ENCODE measurements around the gene TCEA2.

The TCEA2 gene

DNA sequence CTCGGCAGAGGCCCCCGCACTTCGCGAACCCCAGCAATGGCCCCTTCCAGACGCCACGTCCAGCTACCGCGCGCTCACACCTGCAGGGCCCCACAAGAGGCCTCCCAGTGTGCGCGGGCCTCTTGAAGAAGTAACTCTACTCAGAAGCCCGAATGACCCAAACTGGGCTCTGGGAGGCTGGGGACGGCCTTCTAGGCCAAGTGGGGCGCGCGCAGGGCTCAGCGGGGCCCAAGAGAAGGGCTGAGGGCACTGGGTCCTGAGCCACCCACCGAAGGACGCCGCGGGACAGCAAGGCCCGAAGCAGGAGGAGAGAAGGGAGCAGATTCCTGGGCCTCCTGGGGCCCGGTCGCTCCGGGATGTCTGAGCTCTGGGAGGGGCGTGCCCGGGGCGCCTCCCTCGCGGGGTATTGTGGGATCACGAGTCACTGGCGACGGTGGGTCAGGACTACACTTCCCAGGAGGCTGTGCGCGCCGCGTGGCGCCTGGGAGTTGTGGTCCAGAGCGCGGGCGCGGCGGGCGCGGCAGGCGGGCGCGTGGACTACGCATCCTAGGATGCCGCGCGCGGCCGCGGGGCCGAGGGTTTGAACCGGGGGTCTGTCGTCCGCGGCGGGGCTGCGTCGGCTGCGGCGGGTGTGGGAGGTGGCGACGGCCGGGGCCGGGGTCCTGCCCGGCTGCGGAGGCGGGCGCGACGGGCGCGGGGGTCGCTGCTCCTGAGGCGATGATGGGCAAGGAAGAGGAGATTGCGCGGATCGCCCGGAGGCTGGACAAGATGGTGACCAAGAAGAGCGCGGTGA, at the start of gene TCEA2:
TSS of gene TCEA2 (plus strand) at position 603 of the 793 bp plus-strand sequence. CDS start at position 718, 115 bp downstream.
- DNase-seq (ENCODE audit: low read depth in 2 of 2): peak; percentile 90 to 92

DNA sequence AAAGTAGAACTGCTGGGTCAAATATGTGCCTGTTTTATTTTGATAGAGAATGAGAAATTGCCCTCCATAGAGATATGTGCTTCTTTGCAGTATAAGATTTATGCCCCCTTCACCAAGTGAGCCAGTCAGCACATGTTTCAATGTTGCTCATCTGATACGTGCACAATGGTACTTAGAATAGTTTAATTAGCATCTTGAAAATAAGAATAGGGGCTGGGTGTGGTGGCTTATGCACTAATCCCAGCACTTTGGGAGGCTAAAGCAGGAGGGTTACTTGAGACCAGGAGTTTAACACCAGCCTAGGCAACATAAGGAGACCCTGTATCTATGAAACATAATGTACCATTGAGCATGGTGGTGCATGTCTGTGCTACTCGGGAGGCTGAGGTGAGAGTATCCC, 47.4 kb upstream of the TCEA2 start:
- no peak for DNase-seq (ENCODE audit: low read depth in 2 of 2)

DNA sequence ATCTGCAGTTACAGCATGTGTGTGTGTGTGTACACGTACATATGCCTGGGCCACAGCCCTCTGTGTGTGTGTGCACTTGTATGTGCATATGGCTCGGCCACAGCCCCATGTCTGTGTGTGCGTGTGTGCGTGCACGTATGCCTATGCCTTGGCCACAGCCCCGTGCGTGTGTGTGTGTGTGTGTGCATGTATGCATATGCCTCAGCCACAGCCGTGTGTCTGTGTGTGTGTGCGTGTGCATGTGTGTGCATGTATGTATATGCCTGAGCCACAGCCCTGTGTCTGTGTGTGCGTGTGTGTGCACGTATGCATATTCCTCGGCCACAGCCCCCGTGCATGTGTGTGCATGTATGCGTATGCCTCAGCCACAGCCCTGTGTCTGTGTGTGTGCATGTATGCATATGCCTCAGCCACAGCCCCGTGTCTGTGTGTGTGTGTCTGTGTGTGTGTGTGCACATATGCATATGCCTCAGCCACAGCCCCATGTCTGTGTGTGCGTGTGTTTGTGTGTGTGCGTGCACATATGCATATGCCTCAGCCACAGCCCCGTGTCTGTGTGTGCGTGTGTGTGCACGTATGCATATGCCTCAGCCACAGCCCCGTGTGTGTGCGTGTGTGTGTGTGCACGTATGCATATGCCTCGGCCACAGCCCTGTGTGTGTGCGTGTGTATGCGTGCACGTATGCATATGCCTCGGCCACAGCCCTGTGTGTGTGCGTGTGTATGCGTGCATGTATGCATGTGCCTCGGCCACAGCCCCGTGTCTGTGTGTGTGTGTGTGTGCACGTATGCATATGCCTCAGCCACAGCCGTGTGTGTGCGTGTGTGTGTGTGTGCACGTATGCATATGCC, 41.6 kb upstream of the TCEA2 start:
- DNase-seq (ENCODE audit: low read depth in 2 of 2): no peak

DNA sequence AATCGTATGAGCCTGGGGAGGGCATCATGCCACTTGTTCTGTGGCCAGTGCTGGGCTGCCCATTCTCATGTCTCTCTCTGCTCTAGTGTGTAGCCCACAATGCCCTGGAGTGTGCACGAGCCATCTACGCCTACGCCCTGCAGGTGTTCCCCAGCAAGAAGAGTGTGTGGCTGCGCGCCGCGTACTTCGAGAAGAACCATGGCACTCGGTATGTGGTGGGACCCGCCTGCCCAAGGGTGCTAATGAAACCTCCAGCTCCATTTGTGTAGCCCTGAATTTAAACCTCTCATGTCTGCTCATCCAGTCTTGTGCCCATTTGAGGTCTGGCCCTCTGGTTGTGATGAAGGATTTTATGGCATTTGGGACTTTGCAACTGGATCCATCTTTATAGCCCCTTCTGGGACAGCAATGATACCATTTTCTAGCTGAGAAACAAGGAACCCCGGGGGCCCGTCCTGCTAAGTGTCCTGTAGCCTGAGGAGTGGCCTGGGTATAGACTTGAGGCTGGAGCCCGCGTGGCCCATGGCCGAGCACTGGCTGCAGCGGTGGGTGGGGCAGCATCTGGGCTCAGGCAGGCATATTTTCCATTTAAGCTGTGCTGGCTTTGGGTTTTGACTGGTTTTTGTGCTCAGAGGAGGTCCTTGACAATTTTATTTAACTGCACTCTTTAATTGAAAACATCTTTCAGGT, 40.2 kb upstream of the TCEA2 start:
- no peak for DNase-seq (ENCODE audit: low read depth in 2 of 2)

DNA sequence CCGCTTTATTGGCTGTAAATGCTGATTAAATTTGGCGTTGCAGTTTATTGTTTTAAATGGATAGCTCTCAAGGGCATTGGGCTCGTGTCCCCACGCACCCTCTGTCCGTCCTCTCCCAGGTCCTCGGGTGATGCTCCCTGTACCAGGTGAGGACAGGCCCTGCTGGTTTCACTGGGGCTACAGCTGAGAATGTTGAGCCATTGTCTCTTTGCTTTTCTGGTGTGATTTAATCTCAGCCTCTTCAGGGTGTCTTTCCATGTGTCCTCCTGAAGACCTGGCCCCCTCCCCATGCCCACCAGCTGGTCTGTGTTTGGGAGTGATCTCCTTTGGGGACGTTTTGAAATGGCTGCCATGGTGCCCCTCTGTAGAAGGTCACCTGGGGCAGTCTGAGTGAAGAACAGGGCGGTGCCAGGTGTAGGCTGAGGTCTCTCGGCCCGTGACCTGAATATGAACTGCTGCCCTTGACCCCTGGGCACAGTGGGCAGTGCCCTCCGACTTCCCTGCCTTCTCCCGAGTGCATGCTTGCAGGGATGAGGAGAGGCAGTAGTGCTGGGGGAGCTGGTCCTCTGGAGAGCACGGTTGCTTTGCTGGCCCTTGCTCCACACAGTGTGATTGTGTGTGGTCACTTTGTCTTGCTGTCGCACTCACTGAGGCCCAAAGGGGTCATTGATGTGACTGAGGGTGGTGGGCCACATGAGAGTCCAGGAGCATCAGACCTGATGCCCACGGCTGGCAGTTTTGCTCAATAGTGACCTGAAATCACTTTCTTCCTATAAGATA, 39.4 kb upstream of the TCEA2 start:
- DNase-seq (ENCODE audit: low read depth in 2 of 2): no peak

DNA sequence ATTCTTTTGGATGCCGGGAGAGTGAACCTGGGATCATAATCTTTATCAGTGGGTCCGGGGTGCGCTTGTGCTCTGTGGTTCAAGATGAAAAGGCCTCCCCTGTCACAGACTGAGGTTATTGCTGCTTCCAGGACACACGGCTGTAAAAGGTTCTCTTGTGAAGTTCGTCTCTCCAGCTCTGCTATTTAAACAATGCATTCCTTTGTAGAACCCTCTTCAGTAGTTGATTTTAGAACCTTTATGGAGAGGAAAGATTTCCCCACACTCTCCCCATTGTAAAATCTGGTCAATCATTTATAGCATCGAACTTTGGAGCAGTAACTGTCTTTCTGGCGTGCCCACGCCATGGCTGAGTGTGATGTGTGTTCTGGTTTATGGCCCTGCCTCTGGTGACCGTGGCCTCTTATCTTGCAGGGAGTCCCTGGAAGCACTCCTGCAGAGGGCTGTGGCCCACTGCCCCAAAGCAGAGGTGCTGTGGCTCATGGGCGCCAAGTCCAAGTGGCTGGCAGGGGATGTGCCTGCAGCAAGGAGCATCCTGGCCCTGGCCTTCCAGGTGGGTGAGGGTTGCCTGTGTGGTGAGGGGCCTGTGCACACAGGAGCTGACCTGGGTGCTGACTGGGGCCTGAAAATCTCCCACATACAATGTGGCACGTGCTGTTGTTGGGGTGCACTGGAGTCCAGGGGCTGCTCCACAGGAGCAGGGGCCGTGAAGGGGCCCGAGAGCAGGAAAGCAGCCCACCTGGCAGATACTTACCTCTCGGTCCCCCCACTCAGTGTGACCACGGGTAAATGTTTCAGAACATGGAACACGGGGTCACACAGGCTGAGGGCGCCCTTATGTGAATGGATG, 38.6 kb upstream of the TCEA2 start:
- no peak for DNase-seq (ENCODE audit: low read depth in 2 of 2)

DNA sequence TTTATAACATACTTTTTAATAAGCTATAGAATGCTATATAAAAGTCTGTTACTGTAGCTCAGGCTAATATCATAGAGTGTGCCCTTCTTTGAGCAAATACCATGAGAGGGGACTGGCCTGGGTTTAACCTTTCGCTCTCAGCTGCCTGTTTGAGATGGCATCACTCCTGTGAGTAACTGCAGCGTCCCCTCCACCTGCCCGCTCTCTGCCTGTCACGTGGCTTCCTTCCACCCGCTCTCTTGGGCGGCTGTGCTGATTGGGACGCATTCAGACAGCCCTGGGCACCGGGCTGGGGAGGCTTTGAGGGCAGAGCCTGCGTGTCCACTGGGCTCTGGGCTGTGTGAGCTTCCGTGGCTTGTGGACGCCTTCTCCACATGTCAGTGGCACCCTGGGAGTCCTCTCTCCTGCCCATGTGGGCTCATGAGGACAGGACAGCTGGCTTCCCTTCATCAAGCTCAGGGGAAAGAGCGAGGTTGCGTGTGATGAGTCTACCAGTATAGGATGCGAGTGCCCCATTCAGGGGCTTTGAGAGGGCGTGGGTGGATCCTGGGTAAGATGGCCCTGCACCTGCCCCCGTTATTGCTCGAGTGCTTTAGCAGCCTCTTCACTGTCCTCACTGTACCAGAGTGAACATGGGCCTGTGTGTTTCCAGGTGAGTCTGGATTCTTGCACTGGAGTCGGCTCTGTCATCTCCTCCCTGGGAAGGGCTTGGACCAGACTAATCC, 37.7 kb upstream of the TCEA2 start:
- no peak for DNase-seq (ENCODE audit: low read depth in 2 of 2)

DNA sequence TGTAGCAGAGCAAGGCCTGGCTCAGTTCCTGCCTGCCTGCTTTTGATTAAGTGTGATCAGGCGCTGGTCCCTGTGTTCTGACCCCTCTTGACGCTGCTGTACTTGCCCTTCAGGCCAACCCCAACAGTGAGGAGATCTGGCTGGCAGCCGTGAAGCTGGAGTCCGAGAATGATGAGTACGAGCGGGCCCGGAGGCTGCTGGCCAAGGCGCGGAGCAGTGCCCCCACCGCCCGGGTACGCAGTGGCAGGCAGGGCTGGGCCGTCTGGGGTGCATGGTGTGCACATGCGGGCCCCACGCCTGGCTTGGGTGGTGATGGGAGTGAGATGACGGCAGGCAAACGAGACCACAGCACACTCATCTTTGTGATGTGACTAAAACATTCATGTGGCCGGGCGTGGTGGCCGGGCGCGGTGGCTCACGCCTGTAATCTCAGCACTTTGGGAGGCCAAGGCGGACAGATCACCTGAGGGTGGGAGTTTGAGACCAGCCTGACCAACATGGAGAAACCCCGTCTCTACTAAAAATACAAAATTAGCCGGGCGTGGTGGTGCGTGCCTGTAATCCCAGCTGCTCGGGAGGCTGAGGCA, 37.1 kb upstream of the TCEA2 start:
- DNase-seq (ENCODE audit: low read depth in 2 of 2): no peak

DNA sequence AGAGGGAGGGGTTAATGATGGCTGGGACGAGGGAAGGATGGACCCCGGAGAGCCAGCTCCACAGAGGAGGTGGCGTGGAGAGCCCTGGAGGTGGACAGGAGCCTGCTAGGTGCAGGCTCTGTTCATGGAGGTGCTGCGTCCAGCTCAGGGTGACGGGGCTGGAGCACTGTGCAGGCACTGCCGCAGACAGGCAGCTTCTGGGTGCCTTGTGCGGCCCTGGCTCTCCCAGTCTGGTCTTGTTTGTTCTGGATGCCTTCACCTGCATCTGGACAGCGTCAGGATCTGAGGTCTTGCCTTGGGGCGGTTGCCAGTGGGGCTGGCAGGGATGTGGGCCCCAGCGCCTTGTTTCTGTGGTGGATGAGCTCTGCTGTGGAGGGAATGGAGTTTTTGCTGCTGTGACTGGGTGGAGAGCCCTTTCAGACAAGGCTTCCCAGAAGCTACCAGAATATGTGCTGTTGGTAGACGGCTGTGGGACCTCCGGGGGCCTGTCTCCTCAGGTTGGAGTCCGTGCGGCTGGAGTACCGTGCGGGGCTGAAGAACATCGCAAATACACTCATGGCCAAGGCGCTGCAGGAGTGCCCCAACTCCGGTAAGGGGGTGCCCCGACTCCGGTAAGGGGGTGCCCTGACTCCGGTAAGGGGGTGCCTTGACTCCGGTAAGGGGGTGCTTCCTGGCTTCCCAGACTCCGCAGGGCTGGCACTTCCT, 34.9 kb upstream of the TCEA2 start:
- no peak for DNase-seq (ENCODE audit: low read depth in 2 of 2)

DNA sequence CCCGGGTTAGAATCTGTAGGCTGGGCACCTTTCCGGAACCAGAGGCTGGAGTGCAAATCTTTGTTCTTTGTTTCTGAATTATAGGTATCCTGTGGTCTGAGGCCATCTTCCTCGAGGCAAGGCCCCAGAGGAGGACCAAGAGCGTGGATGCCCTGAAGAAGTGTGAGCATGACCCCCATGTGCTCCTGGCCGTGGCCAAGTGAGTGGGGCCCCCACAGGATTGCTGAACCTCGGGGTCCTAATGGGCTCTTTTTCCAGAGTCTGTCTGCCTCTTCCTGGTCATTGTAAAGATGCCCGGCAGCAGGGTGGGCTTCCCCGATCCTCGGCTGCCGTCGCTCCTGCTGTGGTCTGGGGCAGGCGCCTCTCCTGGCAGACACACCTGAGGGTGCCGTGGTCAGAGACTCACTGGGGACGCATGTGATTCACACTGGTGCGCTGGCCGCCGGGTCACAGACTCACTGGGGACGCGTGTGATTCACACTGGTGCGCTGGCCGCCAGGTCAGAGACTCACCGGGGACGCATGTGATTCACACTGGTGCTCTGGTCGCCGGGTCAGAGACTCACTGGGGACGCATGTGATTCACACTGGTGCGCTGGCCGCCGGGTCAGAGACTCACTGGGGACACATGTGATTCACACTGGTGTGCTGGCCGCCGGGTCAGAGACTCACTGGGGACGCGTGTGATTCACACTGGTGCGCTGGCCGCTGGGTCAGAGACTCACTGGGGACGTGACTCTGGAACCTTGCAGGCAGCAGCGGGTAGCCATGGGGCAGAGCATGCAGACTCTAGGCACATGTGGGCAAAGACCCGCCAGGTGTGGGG, 33.5 kb upstream of the TCEA2 start:
- DNase-seq (ENCODE audit: low read depth in 2 of 2): no peak

DNA sequence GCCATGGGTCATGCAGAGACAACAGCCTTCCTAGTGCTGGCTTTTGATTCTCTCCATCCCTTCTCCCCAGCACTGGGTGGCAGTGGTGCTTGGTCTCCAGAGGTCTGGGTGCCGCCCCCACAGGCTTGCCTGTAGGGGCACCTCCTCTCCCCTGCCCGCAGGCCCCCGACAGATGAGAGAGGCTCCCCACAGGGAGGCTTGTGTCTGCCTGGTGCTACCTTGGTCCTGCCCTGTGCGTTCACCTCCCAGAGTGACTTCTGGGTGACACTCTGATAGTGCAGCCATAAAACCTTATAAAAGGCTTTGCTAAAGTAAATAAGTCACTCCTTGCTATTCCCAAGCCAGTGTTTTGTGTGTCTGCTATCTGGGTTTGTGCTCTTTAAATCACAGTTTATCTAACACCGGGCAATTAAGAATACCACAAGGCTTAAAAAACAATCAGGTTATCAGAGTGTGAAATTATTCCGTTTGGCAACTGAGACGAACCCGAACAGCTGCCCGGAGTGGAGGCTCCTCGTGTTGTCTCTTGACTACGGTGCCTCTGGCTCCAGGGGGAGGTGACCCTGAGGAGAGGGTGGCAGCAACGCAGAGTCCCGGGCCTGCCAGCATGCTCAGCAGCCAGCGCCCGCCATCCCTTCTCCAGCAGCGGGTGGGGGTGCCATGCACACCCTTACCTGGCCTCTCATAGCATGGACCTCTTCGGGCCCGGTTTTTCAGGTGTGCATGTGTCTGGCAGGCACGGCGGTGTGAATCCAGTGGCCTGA, 32.4 kb upstream of the TCEA2 start:
- DNase-seq (ENCODE audit: low read depth in 2 of 2): no peak

DNA sequence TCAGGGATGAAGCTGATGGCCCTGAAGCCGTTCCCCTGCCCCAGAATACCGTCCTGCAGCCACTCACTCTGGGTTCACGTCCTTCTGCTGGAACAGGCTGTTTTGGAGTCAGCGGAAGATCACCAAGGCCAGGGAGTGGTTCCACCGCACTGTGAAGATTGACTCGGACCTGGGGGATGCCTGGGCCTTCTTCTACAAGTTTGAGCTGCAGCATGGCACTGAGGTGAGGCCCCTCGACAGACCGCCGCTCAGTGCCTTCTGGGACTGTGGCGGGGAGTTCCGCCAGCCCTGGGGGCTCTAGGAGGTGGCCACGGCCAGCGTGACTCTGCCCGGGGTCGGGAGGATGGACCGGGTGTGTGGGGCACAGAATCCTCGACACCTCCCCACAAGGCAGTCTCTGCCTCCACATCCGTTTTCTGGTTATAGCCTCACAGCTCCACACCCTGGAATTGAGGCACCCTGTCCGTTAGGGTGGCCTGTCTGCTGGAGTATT, 31.1 kb upstream of the TCEA2 start:
- no peak for DNase-seq (ENCODE audit: low read depth in 2 of 2)

DNA sequence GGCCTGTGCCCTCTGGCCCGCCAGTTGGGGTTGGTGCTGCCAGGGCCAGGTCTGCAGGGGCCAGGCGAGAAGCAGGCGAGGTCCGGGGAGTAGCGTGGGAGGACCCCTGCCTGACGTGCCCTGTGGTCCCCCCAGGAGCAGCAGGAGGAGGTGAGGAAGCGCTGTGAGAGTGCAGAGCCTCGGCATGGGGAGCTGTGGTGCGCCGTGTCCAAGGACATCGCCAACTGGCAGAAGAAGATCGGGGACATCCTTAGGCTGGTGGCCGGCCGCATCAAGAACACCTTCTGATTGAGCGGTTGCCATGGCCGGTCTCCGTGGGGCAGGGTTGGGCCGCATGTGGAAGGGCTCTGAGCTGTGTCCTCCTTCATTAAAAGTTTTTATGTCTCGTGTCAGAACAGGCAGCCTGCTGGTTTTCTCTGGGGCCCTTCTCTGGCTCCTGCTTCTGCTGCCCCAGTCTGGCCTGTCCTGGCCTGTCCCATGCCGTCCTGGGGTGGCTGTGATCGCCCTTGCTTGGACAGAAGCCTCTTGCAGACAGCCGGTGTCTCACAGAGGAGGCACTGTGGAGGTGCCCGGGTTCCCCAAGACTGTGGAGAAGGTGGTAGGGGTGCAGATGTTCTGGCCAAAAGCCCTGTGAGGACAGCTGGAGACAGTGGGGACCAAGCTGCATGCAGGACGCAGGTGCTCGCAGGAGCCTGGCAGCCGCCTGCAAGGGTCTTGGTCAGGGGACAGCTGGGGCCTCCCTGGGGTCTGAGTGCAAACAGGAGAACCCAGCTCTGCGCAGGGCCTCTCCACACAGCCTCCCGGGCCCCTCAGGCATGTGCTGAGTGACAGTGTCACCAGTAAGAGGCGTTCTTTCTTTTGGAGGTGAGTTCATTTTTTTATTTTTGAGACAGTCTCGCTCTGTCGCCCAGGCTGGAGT, 30.0 kb upstream of the TCEA2 start:
- DNase-seq (ENCODE audit: low read depth in 2 of 2): no peak

DNA sequence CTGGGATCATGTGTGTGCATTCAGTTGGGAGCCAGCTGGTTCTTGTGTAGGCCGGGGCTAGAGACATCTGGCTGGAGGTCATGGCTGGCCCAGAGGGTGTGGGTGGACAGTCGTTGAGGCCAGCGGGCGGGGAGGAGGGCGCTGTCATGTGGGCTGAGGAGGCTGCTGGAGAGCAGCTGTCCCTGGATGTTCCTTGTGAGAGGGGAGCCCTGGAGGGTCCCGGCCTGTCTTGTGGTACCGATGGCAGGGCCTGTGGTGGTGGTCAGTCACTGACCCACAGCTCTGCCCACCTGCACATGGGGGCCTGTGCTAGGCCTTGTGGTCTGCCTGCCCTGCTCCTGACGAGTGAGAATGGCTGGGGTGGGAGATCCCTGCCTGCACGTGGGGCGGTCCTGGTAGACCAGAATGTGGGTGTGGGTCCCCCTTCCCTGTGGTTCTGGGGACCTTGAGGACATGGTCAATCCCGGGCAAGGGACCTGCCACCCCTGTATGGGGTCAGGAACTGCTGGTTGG, 29.0 kb upstream of the TCEA2 start:
- no peak for DNase-seq (ENCODE audit: low read depth in 2 of 2)

DNA sequence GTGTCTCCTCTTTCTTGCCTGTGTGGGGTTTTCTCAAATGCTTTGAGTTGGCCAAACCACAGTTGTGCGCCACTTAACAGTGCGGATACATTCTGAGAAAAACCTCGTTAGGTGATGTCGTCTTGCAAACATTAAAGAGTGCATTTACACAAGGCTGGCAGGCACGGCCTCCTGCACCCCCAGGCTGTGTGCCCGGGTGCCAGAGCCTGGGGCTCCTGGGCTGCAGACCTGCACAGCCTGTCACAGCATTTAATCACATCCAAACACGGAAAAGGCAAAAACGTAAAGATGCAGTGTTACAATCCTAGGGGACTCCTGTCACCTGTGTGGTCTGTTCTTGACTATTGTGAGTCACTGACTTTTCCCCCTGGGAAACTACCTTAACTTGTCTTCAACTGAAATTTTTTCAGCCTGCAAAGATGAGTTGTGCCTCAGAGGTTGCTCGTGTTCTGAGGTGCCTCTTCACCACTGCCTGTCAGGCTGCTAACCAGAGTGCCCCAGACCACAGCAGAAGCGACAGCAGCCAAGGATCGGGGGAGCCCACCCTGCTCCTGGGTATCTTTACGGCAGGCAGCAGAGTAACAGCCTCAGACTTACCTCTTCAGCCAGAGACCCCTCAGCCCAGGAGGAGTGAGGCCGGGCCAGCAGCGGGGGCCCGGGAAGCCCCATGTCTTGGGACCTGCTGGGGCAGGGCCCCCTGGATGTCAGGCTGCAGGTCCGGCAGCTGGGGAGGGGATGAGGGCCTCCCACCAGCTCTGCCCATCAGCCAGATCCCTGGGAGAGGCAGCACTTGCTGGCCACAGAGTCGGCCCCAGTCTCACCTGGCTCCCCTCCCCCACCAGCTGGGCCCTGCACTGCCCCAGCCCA, 27.7 kb upstream of the TCEA2 start:
- DNase-seq (ENCODE audit: low read depth in 2 of 2): no peak

All from stimulated activated CD4-positive, alpha-beta T cell treated with anti-CD3 and anti-CD28 coated beads, Interleukin-1b, Interleukin-23, amount 100 ng/mL, for 4 hours (primary cell).